Thoracic aorta (tissue), 2 donors: ENCODE measurements around the gene CISTR. TPM values are rescaled to one million over a fixed set of nuclear protein-coding genes. Genes with fewer than 3 reads are reported as not detected.

Experiments used
- ATAC-seq: fragments of 150-250 bp; one replicate; pipeline ENCODE4 v1.8.0; 2017; ENCODE audit warnings: low read depth; ENCODE audit not compliant: insufficient number of reproducible peaks, low FRiP score
- DNase-seq: peaks from one replicate; pipeline ENCODE4 v3.0.0-alpha.2; 2020; ENCODE audit warnings: low spot score
- H3K27ac ChIP-seq, 2 donors: fragments of 200-600 bp; sonication (generic); 1 replicate in 1 of 2; 2 replicates in 1 of 2; pipeline ENCODE4 v1.5.1; 2016; ENCODE audit warnings: mild to moderate bottlenecking in 2 of 2, moderate library complexity in 2 of 2
- H3K27me3 ChIP-seq: fragments of 200-600 bp; sonication (generic); replicated peaks from 2 replicates; pipeline ENCODE4 v1.6.0; 2016; ENCODE audit warnings: mild to moderate bottlenecking; ENCODE audit not compliant: insufficient read depth
- H3K36me3 ChIP-seq: fragments of 200-600 bp; sonication (generic); one replicate; pipeline ENCODE4 v1.5.1; 2016
- H3K4me1 ChIP-seq, 2 donors: fragments of 200-600 bp; sonication (generic); 1 replicate in 1 of 2; 2 replicates in 1 of 2; pipeline versions ENCODE4 v1.5.1 to v1.6.0; 2016; ENCODE audit warnings: low read depth in 2 of 2, mild to moderate bottlenecking in 1 of 2; ENCODE audit not compliant: control insufficient read depth in 1 of 2
- H3K4me3 ChIP-seq: fragments of 200-600 bp; sonication (generic); 2 replicates; pipeline ENCODE4 v1.5.1; 2016; ENCODE audit warnings: mild to moderate bottlenecking
- H3K9me3 ChIP-seq: fragments of 200-600 bp; sonication (generic); 2 replicates; pipeline ENCODE4 v1.5.1; 2016
- total RNA-seq, 2 donors: library from RNA; depleted of rRNA; stranded (reverse); fragments of >200 nt; gene quantifications; one replicate each; pipeline versions ENCODE4 v1.1.0 to v1.2.3, GENCODE V29; 2016
- TF ChIP-seq, protein P1 (sequence below): fragments of 200-600 bp; sonication (generic); IDR thresholded peaks from one replicate; pipeline ENCODE4 v1.5.1; 2019; ENCODE audit warnings: antibody characterized with exemption

The CISTR gene
- total RNA-seq, 2 donors from 2014 or later = not detected

DNA sequence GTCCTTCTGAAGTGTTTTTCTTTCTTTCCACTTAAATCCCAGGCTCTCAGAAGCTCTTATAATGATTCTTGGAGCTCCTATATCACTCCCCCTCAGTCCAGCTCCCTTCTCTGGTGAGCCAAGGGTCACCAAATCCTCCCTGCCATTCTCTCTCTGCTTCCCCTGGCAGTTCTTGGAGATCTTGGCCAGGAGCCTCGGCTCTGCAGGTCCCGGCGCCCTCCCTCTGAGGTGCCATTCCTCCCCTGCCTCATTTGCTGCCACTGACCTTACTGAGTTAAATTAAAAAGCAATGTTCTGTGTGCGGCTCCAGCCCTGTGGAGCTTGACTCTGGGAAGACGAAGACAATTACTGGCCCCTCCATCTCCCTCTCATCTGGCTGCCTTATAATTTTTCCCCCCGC is 7.0 kb downstream of the CISTR start:
- no peak for ATAC-seq
- DNase-seq = no peak
- Histone ChIP-seq H3K4me1 (peaks cover 0 to 14% of the 10 kb centered on the region in 2 donors), H3K4me3 (no peak overlapping the region), H3K27ac (no peak overlapping the region), H3K9me3 (no peaks in the 10 kb centered on the region), H3K27me3 (peaks cover 11% of the 10 kb centered on the region), H3K36me3 (no peaks in the 10 kb centered on the region)
- TF ChIP-seq, protein P1, sequence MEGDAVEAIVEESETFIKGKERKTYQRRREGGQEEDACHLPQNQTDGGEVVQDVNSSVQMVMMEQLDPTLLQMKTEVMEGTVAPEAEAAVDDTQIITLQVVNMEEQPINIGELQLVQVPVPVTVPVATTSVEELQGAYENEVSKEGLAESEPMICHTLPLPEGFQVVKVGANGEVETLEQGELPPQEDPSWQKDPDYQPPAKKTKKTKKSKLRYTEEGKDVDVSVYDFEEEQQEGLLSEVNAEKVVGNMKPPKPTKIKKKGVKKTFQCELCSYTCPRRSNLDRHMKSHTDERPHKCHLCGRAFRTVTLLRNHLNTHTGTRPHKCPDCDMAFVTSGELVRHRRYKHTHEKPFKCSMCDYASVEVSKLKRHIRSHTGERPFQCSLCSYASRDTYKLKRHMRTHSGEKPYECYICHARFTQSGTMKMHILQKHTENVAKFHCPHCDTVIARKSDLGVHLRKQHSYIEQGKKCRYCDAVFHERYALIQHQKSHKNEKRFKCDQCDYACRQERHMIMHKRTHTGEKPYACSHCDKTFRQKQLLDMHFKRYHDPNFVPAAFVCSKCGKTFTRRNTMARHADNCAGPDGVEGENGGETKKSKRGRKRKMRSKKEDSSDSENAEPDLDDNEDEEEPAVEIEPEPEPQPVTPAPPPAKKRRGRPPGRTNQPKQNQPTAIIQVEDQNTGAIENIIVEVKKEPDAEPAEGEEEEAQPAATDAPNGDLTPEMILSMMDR = no peak

DNA sequence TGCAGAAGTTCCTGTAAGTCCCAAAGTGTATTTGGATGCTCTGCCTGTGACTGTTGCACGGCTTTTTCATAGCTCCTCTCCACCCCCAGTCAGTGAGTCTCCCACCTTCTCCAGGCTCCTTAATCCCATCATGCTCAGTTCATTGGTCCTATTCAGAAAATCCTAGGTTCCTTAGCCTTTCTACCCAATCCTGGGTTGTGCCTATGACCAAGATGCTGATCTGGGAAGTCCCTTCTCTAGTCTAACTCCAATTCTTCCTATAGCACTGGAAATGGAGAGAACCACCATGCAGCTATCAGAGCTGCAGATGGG is 7.7 kb downstream of the CISTR start:
- TF ChIP-seq, protein P1 = no peak
- Histone ChIP-seq H3K4me1 (peaks cover 0 to 19% of the 10 kb centered on the region in 2 donors), H3K36me3 (no peaks in the 10 kb centered on the region), H3K27ac (no peak overlapping the region), H3K4me3 (no peak overlapping the region), H3K27me3 (peaks cover 11% of the 10 kb centered on the region), H3K9me3 (no peaks in the 10 kb centered on the region)
- no peak for DNase-seq
- ATAC-seq = no peak

DNA sequence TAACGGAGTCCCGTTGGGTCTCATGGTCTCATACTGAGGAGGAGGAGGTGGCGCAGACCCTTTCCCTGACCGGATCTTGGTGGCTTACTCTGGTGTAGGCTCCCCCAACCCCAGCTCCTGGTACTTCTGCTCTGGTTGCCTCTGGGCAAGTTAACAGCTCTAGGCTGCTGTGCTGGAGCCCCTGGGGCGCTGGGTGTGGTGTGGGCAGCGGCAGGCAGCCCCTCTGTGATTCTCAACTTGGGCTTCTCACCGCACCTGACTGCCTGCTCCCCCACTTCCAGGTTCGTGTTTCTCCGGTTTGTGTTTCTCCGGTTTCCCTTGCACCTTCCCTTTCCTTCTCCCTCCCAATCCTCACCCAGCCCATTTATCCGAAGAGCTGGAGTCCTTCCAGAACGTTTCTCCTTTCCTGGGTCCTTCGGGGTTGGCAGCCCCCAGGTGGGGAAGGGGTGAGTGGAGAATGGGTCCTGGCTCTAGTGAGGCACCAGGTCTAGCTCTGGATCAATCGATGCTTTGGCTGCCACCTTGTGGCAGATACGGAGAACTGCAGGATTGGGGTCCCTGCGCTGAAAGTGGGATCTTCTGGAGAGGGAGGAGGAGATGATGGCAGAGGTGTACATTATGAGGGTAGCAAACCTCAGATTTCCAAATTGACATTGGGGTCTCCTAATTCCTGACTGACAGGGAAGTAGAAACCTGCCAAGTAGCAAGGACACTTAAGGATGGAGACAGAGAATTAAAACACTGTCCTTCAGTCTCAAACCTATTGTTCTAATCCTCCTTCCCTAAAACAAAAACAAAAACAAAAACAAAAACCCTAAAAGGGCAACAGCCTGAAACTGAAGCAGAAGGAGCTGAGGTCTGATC is 8.3 kb downstream of the CISTR start:
- DNase-seq (no peak), ATAC-seq (no peak)
- TF ChIP-seq, protein P1 = peak; percentile 95
- peak overlapping the region; percentile 39 for H3K4me3 ChIP-seq
- H3K27me3 ChIP-seq = peaks cover 11% of the 10 kb centered on the region
- H3K36me3 ChIP-seq = no peaks in the 10 kb centered on the region
- H3K9me3 ChIP-seq = no peaks in the 10 kb centered on the region
- peaks cover 0 to 20% of the 10 kb centered on the region in 2 donors for H3K4me1 ChIP-seq
- no peak overlapping the region for H3K27ac ChIP-seq

DNA sequence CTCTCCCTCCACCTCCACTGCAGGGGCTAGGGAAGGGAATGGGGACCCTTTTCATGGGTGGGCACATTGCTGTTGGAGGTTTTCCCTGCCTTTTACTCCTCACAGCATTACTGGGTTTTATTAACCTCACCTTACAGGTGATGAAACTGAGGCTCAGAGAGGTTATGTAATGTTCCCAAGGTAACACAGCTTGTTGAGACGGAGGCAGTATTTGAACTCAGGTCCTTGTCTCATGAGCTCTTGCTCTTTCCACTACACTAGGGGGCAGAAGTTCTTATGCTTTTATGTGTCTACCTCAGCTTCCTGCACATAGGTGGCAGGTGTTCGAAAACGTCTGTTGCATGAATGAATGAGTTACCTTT is 11.7 kb downstream of the CISTR start:
- peak overlapping the region; percentile 68 for H3K4me3 ChIP-seq
- no peak for ATAC-seq
- no peak overlapping the region for H3K27ac ChIP-seq
- peaks cover 0 to 34% of the 10 kb centered on the region in 2 donors for H3K4me1 ChIP-seq
- no peaks in the 10 kb centered on the region for H3K27me3 ChIP-seq
- no peaks in the 10 kb centered on the region for H3K36me3 ChIP-seq
- TF ChIP-seq, protein P1 = no peak
- DNase-seq = no peak
- H3K9me3 ChIP-seq = no peaks in the 10 kb centered on the region

DNA sequence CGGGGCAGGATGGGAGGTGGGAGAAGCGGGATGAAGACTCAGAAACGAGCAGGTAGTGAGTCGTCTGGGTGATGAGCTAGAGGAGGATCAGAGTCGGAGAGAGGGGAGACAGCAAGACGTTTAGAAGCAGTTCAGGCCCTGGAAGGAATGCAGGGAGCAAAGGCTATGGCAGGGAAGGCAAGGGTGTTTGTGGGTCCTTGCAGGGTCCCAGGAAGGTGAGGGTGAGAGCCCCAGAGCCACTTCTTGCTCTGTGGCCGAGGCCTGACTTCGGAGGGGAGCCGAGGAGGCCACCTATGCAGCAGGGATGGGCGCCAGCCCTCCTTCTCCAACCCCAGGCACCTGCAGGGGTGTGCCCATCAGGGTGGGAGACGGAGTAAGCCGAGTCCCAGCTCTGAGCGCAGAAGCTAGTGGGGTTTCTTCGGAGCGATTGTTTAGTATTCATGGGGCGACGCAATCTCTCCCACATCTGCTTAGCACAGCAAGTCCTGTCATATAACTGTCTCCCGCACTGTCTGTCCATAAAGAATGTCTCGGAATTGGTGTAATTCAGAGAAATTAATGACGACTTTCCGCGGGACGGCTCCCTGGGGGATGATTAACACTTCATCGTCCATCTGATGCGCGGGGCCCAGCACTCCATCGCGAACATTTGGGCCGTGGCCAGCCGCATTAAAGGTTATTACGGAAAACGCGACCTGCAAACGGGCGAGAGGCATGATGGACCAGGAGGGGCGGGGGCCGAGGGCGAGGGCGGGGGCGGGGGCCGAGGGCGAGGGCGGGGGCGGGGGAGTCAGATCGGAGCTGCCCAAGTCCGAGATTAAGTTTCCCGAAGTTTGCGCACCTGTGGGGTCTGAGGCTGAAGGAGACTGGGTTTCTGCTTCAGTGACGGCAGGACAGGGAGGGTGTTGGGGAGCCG is 12.3 kb downstream of the CISTR start:
- no peak overlapping the region for H3K27ac ChIP-seq
- H3K27me3 ChIP-seq = no peaks in the 10 kb centered on the region
- peak overlapping the region; percentile 68 for H3K4me3 ChIP-seq
- DNase-seq (no peak), ATAC-seq (no peak)
- H3K36me3 ChIP-seq = no peaks in the 10 kb centered on the region
- H3K4me1 ChIP-seq = peaks cover 0 to 39% of the 10 kb centered on the region in 2 donors
- TF ChIP-seq, protein P1 = no peak
- H3K9me3 ChIP-seq = no peaks in the 10 kb centered on the region
